H4 (cell line): ENCODE data around the gene GPATCH8. TPM values are rescaled to one million over a fixed set of nuclear protein-coding genes. Genes with fewer than 3 reads are reported as not detected.
"Not testable (repeated sequence)": the region's sequence is repeated elsewhere in the genome, so short reads cannot be mapped to it uniquely, and the experiment has no call there.

Experiments used
- DNase-seq: peaks from one replicate; pipeline ENCODE4 v3.0.0-alpha.2; 2015; ENCODE audit warnings: low spot score
- total RNA-seq: library from RNA; depleted of rRNA; stranded (reverse); fragments of >200 nt; shearing (Covaris generic); gene quantifications from 2 replicates; pipeline ENCODE4 v1.2.3, GENCODE V29; 2014

GPATCH8 gene
- total RNA-seq, 1 experiment from 2014 or later = 15.0 TPM

GRCh38 chr17:44375196-44376017, 127.8 kb downstream of the GPATCH8 start:
- no peak for DNase-seq

GRCh38 chr17:44374306-44375195, 128.7 kb downstream of the GPATCH8 start:
- no peak for DNase-seq

GRCh38 chr17:44372036-44372435, 131.2 kb downstream of the GPATCH8 start:
- no peak for DNase-seq

- not testable (repeated sequence) for DNase-seq
These were observed 133.7 kb downstream of the GPATCH8 start for GRCh38 chr17:44369414-44370023.

- not testable (repeated sequence) for DNase-seq
These were observed 134.6 kb downstream of the GPATCH8 start for GRCh38 chr17:44368391-44369243.

- DNase-seq = no peak
These were observed 135.8 kb downstream of the GPATCH8 start for GRCh38 chr17:44367231-44367979.

GRCh38 chr17:44365051-44365450, 138.2 kb downstream of the GPATCH8 start:
- not testable (repeated sequence) for DNase-seq

- no peak for DNase-seq
These were observed 139.5 kb downstream of the GPATCH8 start, which contains the start of gene FAM171A2 for GRCh38 chr17:44363613-44364159. TSS of gene FAM171A2 (minus strand) at chr17:44363853. CDS start at chr17:44363714, 139 bp downstream.

- DNase-seq = no peak
These were observed 140.1 kb downstream of the GPATCH8 start for GRCh38 chr17:44362949-44363612.

GRCh38 chr17:44362459-44362948, 140.7 kb downstream of the GPATCH8 start:
- DNase-seq = no peak

GRCh38 chr17:44361292-44362260, 141.6 kb downstream of the GPATCH8 start:
- no peak for DNase-seq

- DNase-seq = no peak
These were observed 142.4 kb downstream of the GPATCH8 start for GRCh38 chr17:44360826-44361225.

- DNase-seq = no peak
These were observed 143.1 kb downstream of the GPATCH8 start for GRCh38 chr17:44360144-44360533.

GRCh38 chr17:44359458-44360143, 143.6 kb downstream of the GPATCH8 start:
- DNase-seq = no peak

GRCh38 chr17:44359006-44359405, 144.2 kb downstream of the GPATCH8 start:
- DNase-seq = no peak

GRCh38 chr17:44358066-44358465, 145.1 kb downstream of the GPATCH8 start:
- DNase-seq = no peak

- no peak for DNase-seq
These were observed 147.0 kb downstream of the GPATCH8 start for GRCh38 chr17:44356241-44356640.
